SK-N-MC (cell line): ENCODE results near the gene DPP10.

Experiments used
- EZH2 ChIP-seq: fragments of 200-600 bp; sonication (generic); IDR thresholded peaks from one replicate; pipeline ENCODE4 v1.6.1; 2017; ENCODE audit warnings: antibody characterized with exemption
- FOXP2 ChIP-seq: optimal IDR thresholded peaks from 2 replicates; pipeline ENCODE3; 2011; ENCODE audit warnings: mild to moderate bottlenecking, moderate library complexity; ENCODE audit not compliant: insufficient read depth; ENCODE audit errors: extremely low read length, control extremely low read depth
- POLR2AphosphoS5 ChIP-seq: IDR thresholded peaks from 2 replicates; pipeline ENCODE4 v1.6.1; 2012; ENCODE audit warnings: mild to moderate bottlenecking, low read depth, low read length, borderline replicate concordance

DNA sequence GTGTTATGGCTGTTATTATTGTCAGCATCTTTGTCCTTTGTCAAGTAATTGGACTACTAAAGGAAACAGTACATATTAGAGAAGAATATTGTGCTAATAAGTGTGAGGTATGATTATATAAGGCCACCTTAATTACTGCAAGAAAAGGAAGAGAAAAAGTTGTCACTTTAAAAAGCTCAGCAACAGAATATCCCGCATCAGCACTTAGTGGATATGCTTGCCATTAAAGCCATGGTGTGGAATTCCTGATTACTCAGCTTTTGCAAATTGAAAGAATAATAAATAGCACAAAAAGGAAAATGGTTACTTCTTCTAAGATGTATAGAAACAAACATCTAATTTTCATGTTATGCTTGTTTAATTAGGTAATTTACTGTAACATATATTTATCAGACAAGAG is 347.5 kb downstream of the DPP10 start:
- no peak for TF ChIP-seq EZH2
- TF ChIP-seq FOXP2 = no peak
- TF ChIP-seq POLR2AphosphoS5 = no peak
